ENCODE results near the gene RCN2. TPM values are rescaled to one million over a fixed set of nuclear protein-coding genes. Genes with fewer than 3 reads are reported as not detected.

The RCN2 gene
- total RNA-seq, 2 experiments from 2014 or later: 28.7 to 31.8 TPM

DNA sequence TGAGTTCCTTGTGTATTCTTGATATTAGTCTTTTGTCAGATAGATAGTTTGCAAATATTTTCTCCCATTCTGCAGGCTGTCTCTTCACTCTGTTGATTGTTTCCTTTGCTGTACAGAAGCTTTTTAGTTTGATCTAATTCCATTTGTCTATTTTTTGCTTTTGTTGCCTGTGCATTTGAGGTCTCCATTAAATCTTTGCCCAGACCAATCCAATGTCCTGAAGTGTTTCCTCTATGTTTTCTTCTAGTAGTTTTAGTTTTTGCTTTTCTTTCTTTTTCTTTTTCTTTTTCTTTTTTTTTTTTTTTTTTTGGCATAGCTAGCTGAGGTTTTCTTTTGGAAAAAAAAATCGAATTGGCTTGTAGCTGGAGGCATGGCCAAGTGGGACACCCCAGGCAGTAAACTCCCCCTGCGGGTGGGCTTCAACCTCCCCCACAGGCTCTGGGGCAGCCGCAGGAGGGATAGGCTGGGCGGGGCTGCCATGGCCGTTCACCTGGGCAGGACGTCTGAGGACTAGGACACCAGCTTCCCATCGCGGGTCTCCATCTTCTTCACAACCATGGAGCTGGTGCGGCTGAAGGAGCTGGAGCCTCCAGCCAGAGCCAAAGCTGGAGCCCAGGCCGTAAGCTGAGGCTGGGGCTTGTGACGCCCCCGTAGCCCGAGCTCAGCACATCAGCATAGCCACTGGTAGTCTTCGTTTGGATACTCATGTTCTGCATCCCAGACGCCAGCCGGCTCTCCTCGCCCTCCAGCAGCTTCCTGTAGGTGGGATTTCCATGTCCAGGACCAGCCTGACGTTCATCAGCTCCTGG is 47.2 kb downstream of the RCN2 start:
- ATAC-seq (no peak), DNase-seq (no peak)
- H3K27me3 Mint-ChIP-seq (ENCODE audit: low read depth): no peaks in the 10 kb centered on the region
- no peak overlapping the region for H3K27ac Mint-ChIP-seq
- H3K9me3 Mint-ChIP-seq (ENCODE audit: insufficient read depth): no peaks in the 10 kb centered on the region
- H3K4me3 Mint-ChIP-seq: no peak overlapping the region
- POLR2A ChIA-PET: interaction anchor here (0.9 to 1.0 kb wide), 3 partner anchors 10 to 35 kb away, joined by 3 to 4 read pairs (median 3); no protein-coding TSS in a partner anchor
- CTCF ChIA-PET: interaction anchor here (1.2 to 3.0 kb wide), 7 partner anchors 8 to 53 kb away, joined by 3 to 16 read pairs (median 8); no protein-coding TSS in a partner anchor
- H3K36me3 Mint-ChIP-seq (ENCODE audit: low read depth): peaks cover 7% of the 10 kb centered on the region
- H3K4me1 Mint-ChIP-seq (ENCODE audit: low read depth): peaks cover 49% of the 10 kb centered on the region

DNA sequence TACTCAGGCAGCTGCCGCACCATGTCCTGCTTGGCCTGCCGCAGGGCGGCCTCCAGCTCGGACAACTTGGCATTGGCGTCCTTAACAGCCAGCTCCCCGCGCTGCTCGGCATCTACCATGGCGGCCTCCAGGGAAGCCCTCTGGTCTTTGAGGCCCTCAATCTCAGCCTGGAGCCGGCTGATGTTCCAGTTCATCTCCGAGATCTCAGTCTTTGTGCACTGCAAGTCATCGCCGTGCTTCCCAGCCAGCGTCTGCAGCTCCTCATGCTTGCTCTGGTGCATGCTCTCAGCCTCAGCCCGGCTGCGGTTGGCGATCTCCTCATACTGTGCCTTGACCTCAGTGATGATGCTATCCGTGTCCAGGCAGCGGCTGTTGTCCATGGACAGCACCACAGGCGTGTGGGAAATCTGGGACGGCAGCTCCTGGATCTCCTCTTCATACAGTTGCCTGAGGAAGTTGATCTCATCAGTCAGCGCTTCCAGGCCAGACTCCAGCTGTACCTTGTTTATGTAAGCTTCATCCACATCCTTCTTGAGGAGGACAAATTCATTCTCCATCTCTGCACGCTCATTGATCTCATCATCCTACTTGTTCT is 47.9 kb downstream of the RCN2 start:
- CTCF ChIA-PET: interaction anchor here (1.3 to 3.0 kb wide), 5 partner anchors 9 to 52 kb away, joined by 4 to 16 read pairs (median 8); no protein-coding TSS in a partner anchor
- no peak overlapping the region for H3K4me3 Mint-ChIP-seq

DNA sequence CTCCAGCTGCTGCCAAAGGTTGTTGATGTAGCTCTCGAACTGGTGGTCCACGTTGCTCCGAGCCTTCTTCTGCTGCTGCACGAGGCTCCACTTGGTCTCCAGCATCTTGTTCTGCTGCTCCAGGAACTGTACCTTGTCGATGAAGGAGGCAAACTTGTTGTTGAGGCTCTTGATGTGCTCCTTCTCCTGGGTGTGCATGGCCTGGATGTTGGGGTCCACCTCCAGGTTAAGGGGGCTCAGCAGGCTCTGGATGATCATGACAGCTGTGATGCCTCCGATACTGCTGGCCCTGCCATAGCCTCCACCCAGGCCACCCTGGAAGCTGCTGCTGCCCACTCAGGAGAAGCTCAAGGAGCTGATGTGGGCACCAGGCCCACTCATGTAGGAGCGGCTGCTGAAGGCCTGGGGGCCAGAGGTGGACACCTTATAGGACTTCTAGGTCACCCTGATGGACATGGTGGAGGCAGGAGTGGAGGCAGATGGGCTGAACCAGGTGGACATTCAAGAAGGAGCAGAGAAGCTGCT is 48.5 kb downstream of the RCN2 start:
- no peak overlapping the region for H3K4me3 Mint-ChIP-seq
- ATAC-seq: no peak
- H3K36me3 Mint-ChIP-seq (ENCODE audit: low read depth): peaks cover 7% of the 10 kb centered on the region
- CTCF ChIA-PET: interaction anchor here (1.1 to 3.0 kb wide), 4 partner anchors 10 to 139 kb away, joined by 3 to 16 read pairs (median 7); no protein-coding TSS in a partner anchor
- H3K9me3 Mint-ChIP-seq (ENCODE audit: insufficient read depth): no peaks in the 10 kb centered on the region
- H3K27ac Mint-ChIP-seq: no peak overlapping the region
- POLR2A ChIA-PET: no interaction called here
- H3K27me3 Mint-ChIP-seq (ENCODE audit: low read depth): no peaks in the 10 kb centered on the region
- H3K4me1 Mint-ChIP-seq (ENCODE audit: low read depth): peaks cover 38% of the 10 kb centered on the region
- no peak for DNase-seq

More for the DNA sequence above, 47.9 kb downstream of the RCN2 start:
- Mint-ChIP-seq H3K9me3 (ENCODE audit: insufficient read depth) (no peaks in the 10 kb centered on the region), H3K27ac (no peak overlapping the region), H3K27me3 (ENCODE audit: low read depth) (no peaks in the 10 kb centered on the region), H3K36me3 (ENCODE audit: low read depth) (peaks cover 7% of the 10 kb centered on the region), H3K4me1 (ENCODE audit: low read depth) (peaks cover 44% of the 10 kb centered on the region)
- DNase-seq: no peak
- POLR2A ChIA-PET: interaction anchor here (0.9 to 1.0 kb wide), 3 partner anchors 9 to 34 kb away, joined by 3 to 4 read pairs (median 3); no protein-coding TSS in a partner anchor
- ATAC-seq: no peak

DNA sequence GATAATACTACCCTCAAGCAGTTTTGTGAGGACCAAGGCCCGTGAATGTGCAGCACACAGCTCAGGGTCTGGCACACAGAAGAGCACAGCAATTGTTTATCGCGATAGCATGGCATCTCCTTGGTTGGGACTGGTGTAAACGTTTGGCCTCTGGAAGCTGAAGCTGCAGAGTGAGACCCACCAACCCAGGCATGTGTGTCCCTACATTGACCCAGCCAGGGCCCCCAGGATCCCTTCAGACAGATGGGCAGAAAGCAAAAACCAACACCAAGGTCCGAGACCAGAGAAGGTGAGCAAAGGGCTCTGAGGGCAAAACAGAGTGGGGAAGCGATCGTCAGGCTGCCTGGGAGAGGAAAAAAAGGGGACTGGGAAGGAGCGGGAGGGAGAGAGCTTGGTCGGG is 50.8 kb downstream of the RCN2 start:
- peaks cover 7% of the 10 kb centered on the region for H3K36me3 Mint-ChIP-seq (ENCODE audit: low read depth)
- H3K4me1 Mint-ChIP-seq (ENCODE audit: low read depth): peaks cover 37% of the 10 kb centered on the region
- ChIA-PET CTCF (interaction anchor here (0.9 to 4.1 kb wide), 3 partner anchors 9 to 31 kb away, joined by 3 to 39 read pairs (median 3); no protein-coding TSS in a partner anchor), POLR2A (interaction anchor here (0.7 kb wide), 1 partner anchor 8 kb away, joined by 3 read pairs; no protein-coding TSS in a partner anchor)
- H3K27ac Mint-ChIP-seq: no peak overlapping the region
- no peaks in the 10 kb centered on the region for H3K27me3 Mint-ChIP-seq (ENCODE audit: low read depth)
- no peak overlapping the region for H3K4me3 Mint-ChIP-seq
- no peaks in the 10 kb centered on the region for H3K9me3 Mint-ChIP-seq (ENCODE audit: insufficient read depth)
- ATAC-seq (no peak), DNase-seq (no peak)

DNA sequence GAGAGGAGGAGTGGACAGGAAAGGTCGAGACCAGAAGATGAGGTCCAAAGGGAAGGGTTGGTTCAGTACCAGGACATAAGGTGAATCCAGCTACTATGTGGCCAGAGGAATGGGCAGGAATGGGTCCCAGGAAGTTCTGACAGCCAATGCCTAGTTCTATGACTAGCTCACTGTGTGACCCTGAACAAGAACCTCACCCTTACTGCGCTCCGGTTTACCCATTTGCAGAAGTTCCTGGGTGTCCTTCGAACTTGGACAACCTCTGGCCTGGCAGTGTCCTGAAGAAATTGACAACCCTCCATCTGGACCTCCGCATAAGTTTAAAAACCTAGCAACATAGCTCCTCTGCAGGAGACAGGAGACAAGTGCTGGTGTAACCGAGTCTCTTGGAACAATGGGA is 51.2 kb downstream of the RCN2 start:
- DNase-seq: no peak
- H3K27ac Mint-ChIP-seq: no peak overlapping the region
- H3K9me3 Mint-ChIP-seq (ENCODE audit: insufficient read depth): no peaks in the 10 kb centered on the region
- no peak overlapping the region for H3K4me3 Mint-ChIP-seq
- H3K36me3 Mint-ChIP-seq (ENCODE audit: low read depth): peaks cover 7% of the 10 kb centered on the region
- no peaks in the 10 kb centered on the region for H3K27me3 Mint-ChIP-seq (ENCODE audit: low read depth)
- H3K4me1 Mint-ChIP-seq (ENCODE audit: low read depth): peaks cover 38% of the 10 kb centered on the region
- ChIA-PET CTCF (interaction anchor here (0.9 to 4.1 kb wide), 3 partner anchors 9 to 30 kb away, joined by 3 to 39 read pairs (median 3); no protein-coding TSS in a partner anchor), POLR2A (interaction anchor here (0.7 kb wide), 1 partner anchor 8 kb away, joined by 3 read pairs; no protein-coding TSS in a partner anchor)
- no peak for ATAC-seq

DNA sequence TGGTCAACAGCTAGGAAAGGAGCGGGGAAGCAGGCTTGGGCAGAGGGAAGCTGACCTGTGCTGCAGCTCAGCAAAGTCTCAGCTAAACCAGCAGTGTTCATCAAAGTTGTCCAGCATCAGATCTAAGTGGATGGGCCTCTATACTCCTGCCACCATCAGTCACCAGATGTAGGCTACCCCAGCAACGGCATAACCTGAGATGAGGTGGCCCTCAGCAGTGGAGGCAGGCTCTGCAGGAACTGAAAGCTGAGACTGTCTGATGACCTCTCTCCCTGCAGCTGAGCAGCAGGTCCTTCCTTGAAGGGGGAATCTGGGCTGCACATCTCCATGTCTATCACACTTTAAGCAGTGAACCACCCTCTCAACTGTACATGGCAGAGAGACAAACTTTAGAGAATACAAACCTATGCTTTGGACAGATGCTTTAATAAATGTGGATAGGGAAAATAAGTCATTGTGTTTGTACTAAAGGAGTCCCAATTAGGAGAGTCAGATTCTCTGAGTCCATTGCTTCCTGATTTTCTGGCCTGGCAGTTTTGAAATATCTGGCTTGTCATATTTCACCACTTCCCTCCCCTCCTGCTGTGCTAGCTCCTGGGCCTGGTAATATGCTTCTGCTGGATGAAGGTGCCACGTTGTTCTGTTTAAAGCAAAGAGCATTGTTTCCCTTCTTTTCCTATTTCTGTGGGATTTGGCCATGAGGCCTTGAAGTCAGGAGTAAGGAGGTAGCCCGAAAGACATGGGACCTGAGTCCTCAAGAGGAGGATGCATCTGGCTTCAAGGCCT is 52.2 kb downstream of the RCN2 start:
- DNase-seq (no peak), ATAC-seq (no peak)
- Mint-ChIP-seq H3K36me3 (ENCODE audit: low read depth) (peaks cover 3% of the 10 kb centered on the region), H3K27me3 (ENCODE audit: low read depth) (no peaks in the 10 kb centered on the region), H3K4me3 (no peak overlapping the region), H3K9me3 (ENCODE audit: insufficient read depth) (no peaks in the 10 kb centered on the region), H3K4me1 (ENCODE audit: low read depth) (peaks cover 46% of the 10 kb centered on the region), H3K27ac (no peak overlapping the region)
- POLR2A ChIA-PET: interaction anchor here (1.1 kb wide), 1 partner anchor 29 kb away, joined by 3 read pairs; no protein-coding TSS in a partner anchor
- CTCF ChIA-PET: interaction anchor here (1.2 to 4.1 kb wide), 3 partner anchors 10 to 29 kb away, joined by 3 to 39 read pairs (median 5); partner anchors contain the start of gene PSTPIP1

DNA sequence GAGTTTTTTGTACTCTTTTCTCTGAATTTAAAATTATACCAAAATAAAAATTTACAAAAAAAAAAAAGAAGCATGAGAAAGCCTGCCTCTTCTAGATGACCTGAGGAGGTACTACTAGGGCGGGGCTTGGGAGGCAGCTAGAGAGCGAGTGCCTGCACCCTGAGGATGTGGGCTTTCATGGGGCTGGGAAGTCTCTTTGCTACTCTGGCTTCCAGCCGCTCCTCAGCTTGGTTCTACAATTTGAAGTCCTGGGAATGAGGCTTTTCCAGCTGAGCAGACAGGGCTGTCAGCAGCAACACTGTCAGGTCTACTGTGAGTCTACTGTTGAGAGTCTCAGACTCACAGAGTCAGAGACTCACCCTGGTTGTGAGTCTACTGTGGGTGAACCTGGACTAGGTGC is 55.2 kb downstream of the RCN2 start:
- H3K4me1 Mint-ChIP-seq (ENCODE audit: low read depth): peaks cover 66% of the 10 kb centered on the region
- DNase-seq: peak; percentile 54
- H3K4me3 Mint-ChIP-seq: no peak overlapping the region
- ATAC-seq: peak; percentile 49
- no peaks in the 10 kb centered on the region for H3K36me3 Mint-ChIP-seq (ENCODE audit: low read depth)
- ChIA-PET POLR2A (interaction anchor here (1.5 to 1.6 kb wide), 2 partner anchors 8 to 33 kb away, joined by 3 to 6 read pairs; partner anchors contain the start of gene PSTPIP1), CTCF (interaction anchor here (1.0 to 4.4 kb wide), 7 partner anchors 9 to 66 kb away, joined by 3 to 48 read pairs (median 3); no protein-coding TSS in a partner anchor)
- H3K9me3 Mint-ChIP-seq (ENCODE audit: insufficient read depth): no peaks in the 10 kb centered on the region
- no peaks in the 10 kb centered on the region for H3K27me3 Mint-ChIP-seq (ENCODE audit: low read depth)
- peak overlapping the region; percentile 94 for H3K27ac Mint-ChIP-seq

DNA sequence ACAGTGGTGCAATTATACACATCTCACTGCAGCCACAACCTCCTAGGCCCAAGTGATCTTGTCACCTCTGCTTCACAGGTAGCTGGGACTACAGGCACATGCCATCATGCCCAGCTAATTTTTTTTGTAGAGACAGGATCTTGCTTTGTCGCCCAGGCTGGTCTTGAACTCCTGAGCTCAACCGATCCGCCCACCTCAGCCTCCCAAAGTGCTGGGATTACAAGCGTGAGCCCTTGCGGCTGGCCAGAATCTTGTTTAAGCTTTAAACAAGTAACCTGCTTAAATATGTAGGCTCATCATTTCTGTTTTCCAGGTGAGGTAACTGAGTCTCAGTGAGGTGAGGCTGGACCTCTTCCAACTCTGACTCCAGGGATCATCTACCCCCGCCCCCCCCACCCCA is 55.7 kb downstream of the RCN2 start:
- H3K9me3 Mint-ChIP-seq (ENCODE audit: insufficient read depth): no peaks in the 10 kb centered on the region
- H3K27me3 Mint-ChIP-seq (ENCODE audit: low read depth): no peaks in the 10 kb centered on the region
- H3K4me3 Mint-ChIP-seq: no peak overlapping the region
- ChIA-PET CTCF (interaction anchor here (0.7 to 4.4 kb wide), 9 partner anchors 9 to 65 kb away, joined by 3 to 48 read pairs (median 3); no protein-coding TSS in a partner anchor), POLR2A (interaction anchor here (0.7 to 1.6 kb wide), 5 partner anchors 8 to 256 kb away, joined by 3 to 6 read pairs (median 3); partner anchors contain the start of gene PSTPIP1)
- ATAC-seq (no peak), DNase-seq (no peak)
- H3K27ac Mint-ChIP-seq: peak overlapping the region; percentile 94
- peaks cover 64% of the 10 kb centered on the region for H3K4me1 Mint-ChIP-seq (ENCODE audit: low read depth)
- no peaks in the 10 kb centered on the region for H3K36me3 Mint-ChIP-seq (ENCODE audit: low read depth)

DNA sequence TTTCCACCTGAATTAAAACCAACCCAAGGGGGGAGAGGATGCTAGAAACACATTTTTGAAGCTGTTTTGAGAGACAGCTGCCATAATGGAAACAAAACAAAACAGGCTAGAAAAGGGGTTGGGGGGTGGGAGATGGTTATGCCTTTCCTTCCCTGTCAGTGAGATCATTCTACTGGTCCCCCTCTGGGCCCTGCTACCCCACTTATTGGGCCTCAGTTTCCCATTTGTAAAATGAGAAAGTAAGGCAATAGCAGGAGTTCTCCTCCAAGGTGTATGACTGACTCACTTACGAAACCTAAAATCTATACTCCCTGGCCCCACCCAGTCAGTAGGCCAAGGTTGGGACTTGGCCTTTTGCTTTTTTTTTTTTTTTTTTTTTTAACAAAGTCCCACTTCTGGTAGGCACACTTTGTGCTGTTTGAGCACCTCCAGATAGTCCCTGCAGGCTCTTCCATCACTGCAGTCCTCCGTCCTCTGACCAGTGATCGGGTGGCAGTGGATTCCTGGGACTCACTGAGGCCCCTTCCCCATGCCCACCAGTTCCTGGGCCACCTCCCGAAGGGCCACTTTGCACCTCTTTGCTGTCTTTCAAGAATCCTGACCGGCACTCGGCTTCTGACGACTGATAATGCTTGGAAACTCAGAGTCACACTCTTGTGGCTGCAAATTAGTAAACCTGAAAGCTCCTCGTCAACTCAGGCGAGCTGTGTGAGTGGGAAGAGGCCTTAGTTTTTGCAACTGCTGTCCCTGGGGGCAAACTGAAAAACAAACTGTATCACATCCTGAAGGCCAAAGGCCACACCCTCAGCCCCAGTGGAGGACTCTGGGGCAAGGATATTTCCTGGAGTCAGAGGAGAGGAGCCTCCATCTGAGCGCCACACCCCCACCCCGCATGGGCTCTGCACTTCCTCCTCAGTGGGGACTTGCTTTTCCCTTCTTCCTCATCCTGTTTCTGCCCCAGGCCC is 56.6 kb downstream of the RCN2 start:
- POLR2A ChIA-PET: interaction anchor here (0.7 to 2.4 kb wide), 12 partner anchors 7 to 255 kb away, joined by 3 to 11 read pairs (median 3); partner anchors contain the start of gene PSTPIP1
- H3K36me3 Mint-ChIP-seq (ENCODE audit: low read depth): no peaks in the 10 kb centered on the region
- H3K4me1 Mint-ChIP-seq (ENCODE audit: low read depth): peaks cover 65% of the 10 kb centered on the region
- CTCF ChIA-PET: interaction anchor here (0.6 to 4.4 kb wide), 12 partner anchors 10 to 555 kb away, joined by 3 to 48 read pairs (median 3); no protein-coding TSS in a partner anchor
- peak; percentile 72 for ATAC-seq
- no peaks in the 10 kb centered on the region for H3K9me3 Mint-ChIP-seq (ENCODE audit: insufficient read depth)
- peak; percentile 74 for DNase-seq
- H3K27me3 Mint-ChIP-seq (ENCODE audit: low read depth): no peaks in the 10 kb centered on the region
- H3K4me3 Mint-ChIP-seq: peak overlapping the region; percentile 60
- peak overlapping the region; percentile 94 for H3K27ac Mint-ChIP-seq
